Measurements from ENCODE around the gene ABLIM1. TPM values are rescaled to one million over a fixed set of nuclear protein-coding genes. Genes with fewer than 3 reads are reported as not detected.

The ABLIM1 gene
- total and polyA plus RNA-seq, 2 of the 4 experiments (the other 2 are of a cell fraction): 7.7 to 9.9 TPM

GRCh38 chr10:114516356-114516755 is 141.7 kb downstream of the ABLIM1 start:
- POLR2A ChIA-PET (ENCODE audit: unreplicated experiment): no interaction called here

More at GRCh38 chr10:114516356-114516755, 141.7 kb downstream of the ABLIM1 start:
- Histone ChIP-seq H2BK20ac (ENCODE audit: low read depth, low read length) (no peak overlapping the region), H3K9me3 (ENCODE audit: control insufficient read depth, insufficient read depth, low read length) (no peaks in the 10 kb centered on the region), H3K27me3 (ENCODE audit: control insufficient read depth, insufficient read depth, low read length) (peaks cover 23% of the 10 kb centered on the region), H3K23ac (ENCODE audit: low read depth, low read length) (no peak overlapping the region), H3K14ac (replicated peaks; ENCODE audit: low read depth, low read length) (no peak overlapping the region), H2AK5ac (ENCODE audit: low read depth, low read length) (no peak overlapping the region), H4K8ac (ENCODE audit: low read depth in 2 of 2, low read length in 2 of 2) (no peak overlapping the region), H3K9ac (ENCODE audit: low read depth, low read length) (no peak overlapping the region), H3K4ac (ENCODE audit: low read depth, low read length) (no peak overlapping the region), H2BK15ac (ENCODE audit: low read depth, low read length) (no peak overlapping the region), H4K5ac (ENCODE audit: low read depth, low read length) (no peak overlapping the region), H3K4me1 (ENCODE audit: control insufficient read depth, insufficient read depth, low read length) (peaks cover 9% of the 10 kb centered on the region), H3K4me2 (ENCODE audit: low read depth, low read length) (no peak overlapping the region), H4K20me1 (ENCODE audit: insufficient read depth, low read length) (no peaks in the 10 kb centered on the region), H3K36me3 (ENCODE audit: control insufficient read depth, insufficient read depth, low read length) (no peaks in the 10 kb centered on the region), H3K56ac (ENCODE audit: extremely low read depth, insufficient read depth, low read length) (no peak overlapping the region), H2BK5ac (ENCODE audit: low read depth, low read length, poor library complexity, severe bottlenecking) (no peak overlapping the region), H3K18ac (ENCODE audit: low read depth, low read length) (no peak overlapping the region), H2AFZ (replicated peaks; ENCODE audit: low read length, poor library complexity) (no peak overlapping the region), H2AK9ac (replicated peaks; ENCODE audit: low read depth, low read length, poor library complexity) (no peak overlapping the region), H3K4me3 (ENCODE audit: insufficient read depth, low read depth, low read length) (no peak overlapping the region), H3K9me1 (ENCODE audit: insufficient read depth, low read length) (peaks cover 12% of the 10 kb centered on the region; the same call in 1 of the 2 replicates), H3K27ac (ENCODE audit: insufficient read depth, low read length) (no peak overlapping the region), H3K79me1 (ENCODE audit: low read depth in 1 of 2, low read length in 2 of 2) (no peaks in the 10 kb centered on the region), H4K91ac (ENCODE audit: insufficient read depth, low read depth, low read length) (no peak overlapping the region), H2BK120ac (ENCODE audit: low read depth, low read length) (no peak overlapping the region)
- BruUV-seq (replicated peaks): no TSS peak
- no peak for DNase-seq
- in situ Hi-C loops (cut with MboI; ENCODE audit: low sequenced_read_pairs): no loop called here
- dilution Hi-C loops (cut with HindIII; ENCODE audit: low sequenced_read_pairs, unreplicated experiment): no loop called here
- no peak for TF ChIP-seq NFE2L2 (IDR thresholded peaks at IDR 0.05; ENCODE audit: low read depth, low read length)
- no peak for TF ChIP-seq MXI1 (IDR thresholded peaks at IDR 0.05; ENCODE audit: borderline replicate concordance, low read depth, low read length)
- TF ChIP-seq MAFK (IDR thresholded peaks at IDR 0.05; ENCODE audit: low read depth, low read length): no peak
- TF ChIP-seq RAD21 (IDR thresholded peaks at IDR 0.05; ENCODE audit: low read length): no peak
- no peak for TF ChIP-seq CHD1 (IDR thresholded peaks at IDR 0.05; ENCODE audit: low read depth, low read length)
- TF ChIP-seq CTCF (conservative IDR thresholded peaks at IDR 0.05; ENCODE audit: low read depth, low read length): no peak
- TF ChIP-seq BHLHE40 (IDR thresholded peaks at IDR 0.05; ENCODE audit: low read depth, low read length): no peak
- TF ChIP-seq RCOR1 (IDR thresholded peaks at IDR 0.05; ENCODE audit: insufficient replicate concordance, low read length): no peak
- TF ChIP-seq SMC3 (IDR thresholded peaks at IDR 0.05; ENCODE audit: low read depth, low read length): no peak
- TF ChIP-seq FOS (IDR thresholded peaks at IDR 0.05; ENCODE audit: low read depth, low read length): no peak
- CTCF ChIA-PET: no interaction called here
- intact Hi-C loops (cut with micrococcal nuclease): no loop called here
- no CpG with 5 or more reads among the region's 3 CpGs for WGBS, 2 experiments (ENCODE audit: extremely low coverage in 2 of 2, insufficient read length in 1 of 2)
- ATAC-seq (ENCODE audit: low read depth): no peak

All from IMR-90 (cell line).